Suppressor macrophage treated with lipopolysaccharide for 4 hours (primary cell): ENCODE data around the gene TAF3.

Source experiments
- DNase-seq: peaks from one replicate; pipeline ENCODE4 v3.0.0-alpha.2; 2020

TAF3 gene

DNA sequence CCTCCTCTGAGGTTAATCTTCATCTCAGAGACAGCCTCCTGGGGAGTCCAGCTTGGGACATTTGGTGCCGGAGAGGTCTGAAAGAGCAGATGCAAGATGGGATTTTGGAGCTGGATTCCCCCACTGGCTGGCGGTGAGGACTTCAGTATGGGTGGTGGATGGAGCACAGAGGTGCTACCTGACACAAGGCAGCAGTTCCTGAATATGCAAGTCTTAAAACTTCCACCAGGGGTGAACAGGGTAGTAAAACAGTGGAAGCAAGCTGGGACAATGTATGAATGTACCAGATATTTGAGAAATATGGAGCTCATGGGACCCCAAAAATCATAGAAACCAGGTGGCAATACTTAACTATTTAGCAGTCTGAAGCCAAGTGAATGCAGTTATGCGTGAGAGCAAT lies 4.8 kb upstream of the TAF3 start:
- DNase-seq: no peak

DNA sequence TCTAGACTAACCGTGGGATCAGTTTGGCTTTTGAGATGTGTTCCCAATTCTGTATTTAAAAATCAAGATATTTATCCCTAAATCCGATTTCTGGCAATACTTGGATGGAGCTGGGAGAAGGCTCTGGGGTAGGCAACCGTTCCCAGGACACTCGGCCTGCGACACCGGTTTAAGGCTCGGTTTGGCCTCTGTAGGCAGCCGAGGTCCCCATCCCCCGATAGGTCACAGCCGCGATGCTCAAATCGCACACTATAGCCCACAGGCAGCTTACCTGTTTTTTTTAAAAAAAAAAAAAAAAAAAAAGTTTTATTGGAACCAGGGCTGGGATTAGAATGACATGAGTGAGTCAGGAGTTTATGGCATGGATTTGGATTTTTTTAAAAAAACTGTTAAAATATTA lies 729 bp upstream of the TAF3 start:
- no peak for DNase-seq

DNA sequence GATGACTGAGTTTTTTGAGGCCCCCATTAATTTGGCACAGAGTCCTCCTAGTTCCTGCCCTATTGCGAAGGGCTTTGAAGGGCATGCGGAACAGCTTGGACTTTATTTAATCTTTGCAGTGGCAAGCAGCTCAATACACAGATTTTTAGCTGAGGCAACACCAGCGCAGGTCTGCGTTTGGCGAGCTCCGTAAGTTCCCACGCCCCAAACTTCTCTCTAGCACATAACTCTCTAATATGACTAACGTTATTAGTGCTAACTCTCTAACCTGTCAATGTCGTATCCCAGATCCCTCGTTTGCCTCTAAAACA lies 366 bp upstream of the TAF3 start:
- DNase-seq: no peak

DNA sequence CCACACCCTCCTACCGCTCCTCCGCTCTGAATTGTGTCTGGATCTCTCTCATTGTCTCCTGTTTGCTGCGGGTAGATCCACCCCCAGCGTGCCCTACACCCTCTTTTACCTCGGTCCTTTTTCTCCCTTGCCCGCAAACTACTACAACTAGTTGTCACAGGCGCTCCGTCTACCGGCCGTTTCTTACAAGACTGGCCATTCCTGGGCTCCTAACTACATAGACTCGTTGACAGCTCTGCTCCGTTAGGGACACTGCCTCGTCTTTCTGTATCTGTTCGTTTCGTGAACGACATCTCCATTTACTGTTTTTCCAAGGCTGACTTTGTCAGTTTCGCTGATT lies 786 bp downstream of the TAF3 start:
- DNase-seq: peak; percentile 44

DNA sequence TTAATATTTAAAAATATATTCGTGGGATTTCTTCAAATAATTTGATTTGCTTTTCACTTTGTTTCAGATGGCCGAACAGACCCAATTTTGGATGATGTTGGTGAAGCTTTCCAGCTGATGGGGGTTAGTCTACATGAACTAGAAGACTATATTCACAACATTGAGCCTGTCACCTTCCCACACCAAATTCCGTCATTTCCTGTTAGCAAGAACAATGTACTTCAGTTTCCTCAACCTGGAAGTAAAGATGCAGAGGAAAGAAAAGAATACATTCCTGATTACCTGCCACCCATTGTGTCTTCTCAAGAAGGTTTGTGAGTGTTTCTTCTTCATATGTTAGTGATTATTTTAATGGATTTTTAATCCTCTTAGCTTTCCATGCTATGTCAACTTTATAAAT lies 5.9 kb downstream of the TAF3 start:
- no peak for DNase-seq

DNA sequence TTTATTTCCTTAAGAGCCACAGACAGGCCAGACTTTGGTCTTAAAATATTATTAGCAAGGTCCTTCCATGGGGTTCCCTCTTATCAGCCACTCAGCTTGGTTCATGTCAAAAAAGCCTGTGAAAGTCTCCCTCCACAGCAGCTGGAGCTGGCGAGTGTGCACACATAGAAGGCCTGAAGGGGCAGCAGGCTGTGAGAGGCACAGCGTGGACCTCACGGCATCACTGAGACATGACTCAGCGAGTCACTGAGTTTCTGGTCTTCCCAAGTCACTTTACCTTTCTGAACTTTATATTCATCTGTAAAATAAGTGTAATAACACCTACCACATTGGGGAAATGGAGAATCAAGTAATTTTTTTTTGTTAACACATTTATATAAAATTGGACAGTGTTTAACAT lies 8.7 kb downstream of the TAF3 start:
- no peak for DNase-seq

DNA sequence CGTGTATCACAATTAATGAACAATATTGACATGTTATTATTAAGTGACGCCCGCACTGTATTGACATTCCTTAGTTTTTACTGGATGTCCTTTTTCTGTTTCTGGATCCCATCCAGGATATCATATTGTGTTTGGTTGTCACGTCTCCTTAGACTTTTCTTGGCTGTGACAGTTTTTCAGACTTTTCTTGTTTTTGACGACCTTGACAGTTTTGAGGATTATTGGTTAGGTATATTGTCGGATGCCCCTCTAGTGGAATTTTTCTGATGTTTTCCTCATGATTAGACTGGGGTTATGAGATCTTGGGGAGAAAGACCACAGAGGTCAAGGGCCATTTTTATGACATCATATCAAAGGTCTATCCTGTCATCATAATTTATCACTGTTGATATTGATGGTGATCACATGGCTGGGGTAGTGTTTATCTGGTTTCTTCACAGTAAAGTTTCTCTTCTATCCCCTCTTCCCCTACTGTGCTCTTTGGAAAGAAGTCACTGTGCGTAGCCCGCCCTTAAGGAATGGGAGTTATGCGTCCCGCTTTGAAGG lies 11.1 kb downstream of the TAF3 start:
- no peak for DNase-seq

DNA sequence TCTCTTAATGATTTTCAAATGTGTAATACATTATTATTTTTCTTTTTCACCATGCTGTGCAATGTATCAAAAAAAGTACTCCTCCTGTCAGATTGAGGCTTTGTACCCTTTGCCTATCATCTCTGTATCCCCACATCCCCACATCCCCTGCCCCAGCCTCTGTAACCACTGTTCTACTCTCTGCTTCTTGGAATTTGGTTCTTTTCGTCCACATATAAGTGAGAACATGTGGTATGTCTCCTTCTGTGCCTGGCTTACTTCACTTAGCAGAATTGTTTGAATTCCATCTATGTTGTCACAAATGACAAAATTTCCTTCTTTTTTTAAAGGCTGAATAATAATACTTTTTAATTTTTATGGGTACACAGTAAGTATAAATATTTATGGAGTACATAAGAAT lies 13.8 kb downstream of the TAF3 start:
- DNase-seq: no peak

DNA sequence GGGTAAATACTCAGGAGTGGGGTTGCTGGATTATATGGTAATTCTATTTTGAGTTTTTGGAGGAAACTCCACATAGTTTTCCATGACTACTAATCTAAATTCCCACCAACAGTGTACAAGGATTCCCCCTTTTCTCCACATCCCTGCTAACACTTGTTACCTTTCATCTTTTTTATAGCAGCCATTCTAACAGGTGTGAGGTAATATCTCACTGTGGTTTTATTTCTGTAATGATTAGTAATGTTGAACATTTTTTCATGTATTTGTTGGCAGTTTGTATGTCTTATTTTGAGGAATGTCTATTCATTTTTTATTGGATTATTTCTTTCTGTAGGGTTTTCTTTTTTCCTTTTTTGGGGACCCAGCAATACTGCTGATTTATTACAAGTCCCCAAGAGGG lies 14.9 kb downstream of the TAF3 start:
- DNase-seq: no peak

DNA sequence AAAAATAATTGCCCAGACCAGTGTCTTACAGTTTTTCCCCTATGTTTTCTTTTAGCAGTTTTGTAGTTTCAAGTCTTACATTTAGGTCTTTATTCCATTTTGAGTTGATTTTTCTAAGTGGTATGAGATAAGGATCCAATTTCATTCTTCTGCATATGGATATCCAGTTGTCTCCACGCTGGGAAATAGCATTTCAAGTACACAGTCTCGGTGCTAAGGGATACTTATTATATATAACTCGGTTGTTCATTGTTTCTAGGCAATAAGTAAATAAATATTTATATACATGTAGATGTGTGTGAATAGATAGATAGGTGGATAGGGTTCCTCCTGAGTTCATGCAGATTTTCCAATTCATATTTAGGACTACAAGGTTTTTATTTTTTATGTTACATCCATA lies 16.0 kb downstream of the TAF3 start:
- DNase-seq: no peak

DNA sequence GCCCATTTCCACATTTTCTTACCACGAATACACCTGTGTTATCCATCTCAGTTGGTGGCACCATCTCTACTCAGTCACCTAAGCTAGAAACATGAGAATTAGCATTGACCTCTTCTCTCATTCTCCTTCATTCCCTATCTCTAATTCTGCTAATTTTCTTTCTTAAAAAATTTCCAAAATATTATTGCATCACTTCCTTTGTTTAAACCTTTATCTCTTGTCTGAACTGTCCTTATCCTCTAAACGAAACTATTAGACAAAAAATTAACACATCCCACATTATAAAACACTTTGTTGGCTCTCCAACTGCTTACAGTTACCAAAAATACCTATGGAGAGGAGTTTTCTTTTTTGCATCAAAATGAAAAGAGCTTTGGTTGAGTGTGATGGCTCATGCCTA lies 18.3 kb downstream of the TAF3 start:
- DNase-seq: no peak

DNA sequence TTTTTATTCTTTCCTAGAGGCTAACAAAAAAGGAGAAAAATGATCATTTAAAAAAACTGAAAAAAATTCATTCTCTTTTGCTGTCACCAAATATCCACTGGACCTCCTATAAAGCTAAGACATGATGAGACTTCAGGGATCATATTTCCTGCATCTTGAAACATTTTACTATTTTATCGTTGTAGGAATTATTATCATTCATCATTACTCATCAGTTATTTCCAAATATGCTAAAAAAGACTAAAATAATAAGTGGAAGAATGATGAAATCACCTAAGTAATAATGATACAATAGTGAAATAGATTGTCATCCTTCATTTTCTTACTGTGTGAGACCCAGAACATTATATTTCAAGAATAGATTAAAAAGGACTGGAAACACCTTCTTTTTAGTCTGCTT lies 28.3 kb downstream of the TAF3 start:
- DNase-seq: no peak

DNA sequence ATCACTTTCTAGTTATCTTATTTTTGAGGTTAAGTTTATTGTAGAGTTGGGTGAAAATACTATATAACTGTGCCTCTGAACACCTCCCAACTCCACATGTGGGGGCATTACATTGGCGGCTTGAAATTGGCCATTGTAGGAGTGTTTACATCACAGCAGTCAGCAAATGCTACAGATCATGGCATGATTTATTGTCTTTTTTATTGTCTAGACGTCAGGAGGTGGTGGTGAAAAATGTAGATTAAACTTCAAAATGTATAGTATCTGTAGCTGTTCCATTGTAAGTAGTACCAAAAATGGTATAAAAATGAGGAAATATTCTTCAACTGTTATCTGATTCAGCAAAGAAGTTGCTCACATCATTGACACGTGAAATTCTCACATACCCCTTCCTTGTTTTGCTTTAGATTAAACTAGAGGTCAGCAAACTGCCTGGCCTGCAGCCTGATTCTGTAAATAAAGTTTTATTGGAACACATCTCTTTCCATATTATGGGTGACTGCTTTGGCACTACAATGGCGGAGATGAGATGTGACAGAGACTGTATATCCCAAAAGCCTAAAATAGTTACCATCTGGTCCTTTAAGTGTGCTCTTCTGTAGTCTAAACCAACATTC lies 35.0 kb downstream of the TAF3 start:
- DNase-seq: peak; percentile 50

DNA sequence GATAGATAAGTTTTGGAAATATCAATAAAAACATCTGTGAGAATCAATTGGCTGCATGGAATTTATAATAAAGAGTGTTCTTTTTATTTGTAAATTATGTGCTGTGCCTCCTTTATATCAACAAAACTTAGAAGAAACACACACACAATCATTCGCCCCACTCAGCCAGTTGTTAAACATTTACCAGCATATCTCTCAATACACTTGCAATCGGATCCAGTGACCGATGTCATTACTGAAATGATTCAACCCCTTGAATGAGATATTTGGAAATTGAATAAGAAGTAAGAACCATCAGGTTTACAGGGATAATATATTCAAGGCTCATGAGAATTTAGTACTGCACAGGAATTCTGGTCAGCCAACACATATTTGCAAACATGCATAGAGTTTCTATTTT lies 35.6 kb downstream of the TAF3 start:
- no peak for DNase-seq

DNA sequence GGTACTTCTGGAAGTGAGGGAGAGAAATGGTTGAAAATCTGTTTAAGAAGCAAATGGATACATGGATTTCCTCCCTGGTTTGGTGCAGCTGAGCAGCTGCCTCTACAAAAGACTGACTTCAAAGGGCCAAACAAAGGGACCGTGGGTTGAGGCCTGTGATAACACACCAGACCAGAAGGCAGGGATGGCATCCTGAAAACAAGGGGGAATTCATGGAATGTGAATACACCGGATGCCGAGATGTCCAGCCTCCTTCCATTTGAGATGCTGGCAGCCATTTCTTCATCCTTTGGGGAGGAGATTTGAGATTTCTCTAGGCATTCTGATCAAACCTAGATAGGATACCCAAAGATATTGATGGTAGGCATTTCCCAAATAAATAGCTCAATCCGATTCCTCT lies 36.9 kb downstream of the TAF3 start:
- DNase-seq: no peak

DNA sequence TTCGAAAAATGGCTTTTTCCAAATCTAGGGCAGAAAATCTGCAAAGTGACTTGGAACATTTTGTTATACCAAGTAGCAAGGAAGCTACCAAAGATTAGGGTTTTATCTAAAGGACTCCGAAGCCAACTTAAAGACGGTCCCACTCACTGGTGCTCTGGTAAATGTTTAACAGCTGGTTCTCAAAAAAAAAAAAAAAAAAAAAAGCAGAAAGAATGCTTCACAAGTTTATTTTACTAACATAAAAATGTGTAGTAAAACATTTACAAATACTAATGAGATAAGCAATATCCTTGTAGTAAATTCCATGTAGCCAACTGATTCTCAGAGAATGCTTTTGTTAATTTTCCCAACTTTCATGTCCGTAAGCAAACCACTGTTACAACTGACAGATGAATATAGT lies 38.4 kb downstream of the TAF3 start:
- DNase-seq: no peak

DNA sequence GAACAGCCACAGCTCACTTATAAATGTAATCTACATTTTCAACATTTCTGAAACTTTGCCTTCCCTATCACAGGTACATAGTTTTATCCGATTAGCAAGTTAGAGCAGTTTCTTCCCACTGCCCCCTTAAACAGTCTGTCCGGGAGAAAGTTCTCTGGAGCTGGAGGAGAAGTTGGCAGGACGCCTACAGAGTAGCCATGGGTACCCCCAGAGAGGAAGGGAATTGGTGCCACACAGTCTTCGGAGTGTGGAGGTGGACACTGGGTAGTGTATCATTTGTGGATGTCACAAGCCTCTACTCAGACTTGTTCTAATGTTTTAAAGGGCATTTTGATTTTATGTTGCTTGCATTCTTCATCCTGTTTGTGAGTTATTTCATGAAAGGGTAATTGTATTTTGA lies 39.0 kb downstream of the TAF3 start:
- no peak for DNase-seq

DNA sequence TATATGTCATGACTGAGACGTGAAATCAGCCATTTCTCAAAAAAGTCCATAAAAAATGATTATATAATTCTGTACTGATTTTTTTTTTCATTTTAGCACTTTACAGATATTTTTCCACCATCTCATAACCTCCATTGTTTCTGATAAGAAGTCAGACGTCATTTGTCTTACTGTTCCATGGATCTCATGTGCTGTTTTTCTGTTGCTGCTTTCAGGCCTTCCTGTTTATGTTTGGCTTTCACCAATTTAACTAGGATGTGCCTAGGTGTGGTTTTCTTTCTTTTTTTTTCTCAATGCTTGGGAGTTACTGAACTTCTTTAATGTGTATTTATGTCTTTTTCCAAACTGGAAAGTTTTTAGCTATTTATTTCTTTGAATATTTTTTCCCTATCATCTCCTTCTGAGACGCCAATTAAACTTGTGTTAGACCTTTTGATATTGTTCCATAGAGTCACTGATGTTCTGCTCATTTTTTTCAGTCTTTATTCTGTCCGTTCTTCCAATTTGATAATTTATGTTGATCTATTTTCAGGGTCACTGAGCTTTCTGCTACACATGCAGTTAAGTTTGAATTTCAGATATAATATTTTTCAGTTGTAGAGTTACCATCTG lies 43.3 kb downstream of the TAF3 start:
- no peak for DNase-seq

DNA sequence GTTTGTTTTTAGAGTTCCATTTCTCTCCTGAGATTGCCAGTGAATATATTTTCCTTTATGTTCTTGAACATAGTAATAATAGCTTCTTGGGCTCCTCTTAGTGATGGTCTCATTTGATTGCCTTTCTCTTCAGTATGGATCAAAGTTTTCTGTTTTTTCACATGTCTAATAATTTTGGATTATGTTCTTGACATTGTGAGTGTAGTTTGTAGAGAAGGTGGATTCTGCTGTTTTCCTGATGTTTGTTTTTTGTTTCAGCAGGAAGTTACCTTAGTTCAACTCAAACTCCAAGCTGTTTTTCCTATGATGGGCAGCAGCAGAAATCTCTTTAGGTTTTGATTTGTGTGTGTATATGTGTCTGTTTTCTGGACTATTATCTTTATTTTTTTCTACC lies 43.8 kb downstream of the TAF3 start:
- no peak for DNase-seq

DNA sequence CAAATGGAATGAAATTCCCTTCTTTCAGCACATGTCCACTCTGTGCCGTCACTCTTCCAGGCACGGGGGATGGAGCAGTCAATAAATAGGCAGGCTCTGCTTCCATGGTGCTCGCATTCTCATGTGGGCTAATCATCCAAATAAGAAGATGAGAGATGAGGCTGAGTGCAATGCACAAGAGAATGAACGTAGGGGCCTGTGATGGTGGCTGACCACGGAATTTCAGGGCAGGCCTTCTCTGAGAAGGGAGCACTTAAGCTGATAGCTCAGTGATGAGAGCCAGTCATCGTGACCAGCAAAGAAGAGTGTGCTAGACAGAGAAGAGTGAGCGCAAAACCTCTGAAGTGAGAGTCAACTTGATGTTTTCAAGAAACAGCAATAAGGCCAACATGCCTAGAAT lies 47.9 kb downstream of the TAF3 start:
- DNase-seq: no peak

DNA sequence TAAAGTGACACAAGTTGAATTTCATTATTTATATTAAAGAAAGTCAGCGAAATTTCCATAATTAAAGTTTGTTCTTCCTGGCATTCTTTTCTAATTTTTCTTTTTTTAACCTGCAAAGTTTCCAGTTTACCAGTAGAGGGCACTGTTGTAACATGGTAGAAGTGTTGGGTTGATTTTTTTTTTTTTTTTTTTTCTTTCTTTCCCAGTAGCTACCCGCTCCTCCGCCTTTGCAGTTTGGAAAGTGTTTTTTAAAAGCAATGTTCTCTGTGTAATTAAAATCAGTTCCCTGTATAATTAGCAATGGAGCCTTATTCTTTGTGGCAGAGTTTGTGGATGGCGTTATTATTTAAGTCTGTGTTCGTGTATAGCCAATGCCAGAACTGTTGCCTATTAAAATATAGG lies 53.7 kb downstream of the TAF3 start:
- peak; percentile 45 for DNase-seq

DNA sequence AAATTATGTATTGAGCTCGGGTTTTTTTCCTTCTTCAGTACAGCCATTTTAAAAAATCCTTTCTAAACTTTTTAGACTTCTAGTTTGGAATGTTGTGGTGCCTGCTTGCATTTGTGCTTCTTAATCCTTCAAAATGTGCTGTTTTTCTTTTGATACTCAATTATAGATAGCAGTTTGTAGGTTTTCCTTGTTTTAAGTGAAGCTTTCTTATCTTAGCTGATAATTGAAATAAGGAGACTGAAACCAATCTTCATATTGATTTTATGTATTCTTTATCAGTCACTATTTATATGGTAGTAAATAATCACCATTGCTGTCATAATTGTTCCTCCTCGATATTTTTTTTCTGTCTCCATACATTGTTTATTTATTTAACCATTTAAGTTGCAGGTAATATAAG lies 56.6 kb downstream of the TAF3 start:
- no peak for DNase-seq

DNA sequence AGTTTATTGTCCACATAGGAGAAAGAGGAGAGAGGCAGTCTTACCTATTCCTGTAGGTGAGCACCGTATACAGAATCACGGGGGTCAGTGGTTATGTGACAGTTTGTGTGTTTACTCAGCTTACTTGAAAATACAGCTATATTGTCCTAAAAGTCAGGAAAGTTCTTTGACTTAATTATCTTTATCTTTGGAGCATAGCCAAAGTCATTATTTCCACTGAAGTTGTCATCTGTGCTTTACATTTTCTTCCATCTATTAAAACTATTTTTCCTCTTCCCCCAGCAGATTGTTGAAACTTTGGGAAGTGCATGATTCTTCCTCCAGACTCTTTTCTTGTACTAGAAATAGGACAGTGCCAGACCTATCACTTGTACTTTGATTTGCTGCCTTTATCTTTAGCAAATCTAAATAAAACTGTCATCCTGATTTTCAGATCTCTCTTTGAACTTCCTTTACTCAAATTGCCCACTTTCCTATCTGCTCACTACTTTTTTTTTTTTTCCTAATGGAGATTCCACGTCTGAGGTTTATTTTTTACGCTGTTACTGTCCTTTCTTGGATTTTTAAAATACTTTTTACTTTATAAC lies 58.3 kb downstream of the TAF3 start:
- DNase-seq: no peak

DNA sequence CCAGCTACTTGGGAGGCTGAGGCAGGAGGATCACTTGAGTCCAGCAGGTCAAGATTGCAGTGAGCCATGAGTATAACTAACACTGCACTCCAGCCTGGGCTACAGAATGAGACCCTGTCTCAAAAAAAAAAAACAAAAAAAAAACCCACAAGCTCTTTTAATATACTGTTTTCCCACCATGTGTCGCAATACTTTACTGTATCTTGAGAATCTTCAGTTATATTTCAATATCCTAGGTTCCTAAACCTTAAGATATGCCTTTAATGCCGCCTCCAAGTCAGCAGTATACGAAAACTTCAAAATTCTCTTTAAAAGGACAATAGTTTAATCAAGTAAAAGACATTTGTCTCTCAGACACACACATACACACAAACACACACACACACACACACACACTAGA lies 62.8 kb downstream of the TAF3 start:
- no peak for DNase-seq

DNA sequence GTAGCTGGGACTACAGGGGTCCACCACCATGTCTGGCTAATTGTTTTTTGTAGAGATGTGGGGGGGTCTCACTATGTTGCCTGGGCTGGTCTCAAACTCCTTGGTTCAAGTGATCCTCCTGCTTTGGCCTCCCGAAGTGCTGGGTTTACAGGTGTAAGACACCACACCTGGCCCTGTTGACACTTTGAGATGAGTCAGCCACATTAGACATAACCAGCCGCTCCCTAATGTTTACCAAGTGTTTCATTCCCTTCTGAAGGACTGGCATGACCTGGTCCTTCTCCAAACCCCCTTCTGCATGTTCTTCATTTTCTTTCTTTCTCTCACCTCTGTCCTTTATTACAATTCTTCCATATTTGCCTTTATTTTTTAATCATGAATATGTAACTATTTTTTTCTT lies 67.8 kb downstream of the TAF3 start:
- no peak for DNase-seq
